AG09319 (cell line): ENCODE measurements around the gene UBE2E3.

Experiments
- DNase-seq: peaks from one replicate; pipeline ENCODE4 v3.0.0-alpha.2; 2010; ENCODE audit warnings: low read depth; ENCODE audit errors: extremely low read depth
- TF ChIP-seq, protein P1 (sequence below): IDR thresholded peaks from 2 replicates; pipeline ENCODE4 v1.5.1; 2011; ENCODE audit warnings: low read depth, mild to moderate bottlenecking, inconsistent platforms, low read length, moderate library complexity

UBE2E3 gene

DNA sequence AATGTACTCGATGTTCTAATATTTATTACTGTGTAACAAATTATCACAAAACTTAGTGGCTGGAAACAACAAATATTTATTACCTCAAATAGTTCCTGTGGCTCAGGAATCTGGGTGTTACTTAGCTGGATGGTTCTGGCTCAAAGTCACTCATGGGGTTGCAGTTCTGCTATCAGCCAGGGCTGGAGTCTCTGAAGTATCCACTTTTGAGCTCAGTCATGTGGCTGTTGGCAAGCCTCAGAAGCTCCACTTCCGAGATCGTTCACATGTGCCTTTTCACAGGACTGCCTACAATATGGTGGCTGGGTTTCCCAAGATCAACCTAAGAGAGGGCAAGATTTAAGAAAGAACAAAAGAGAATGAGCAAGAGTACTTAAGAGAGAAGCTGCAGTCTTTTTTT lies 19.4 kb upstream of the UBE2E3 start:
- TF ChIP-seq, protein P1, sequence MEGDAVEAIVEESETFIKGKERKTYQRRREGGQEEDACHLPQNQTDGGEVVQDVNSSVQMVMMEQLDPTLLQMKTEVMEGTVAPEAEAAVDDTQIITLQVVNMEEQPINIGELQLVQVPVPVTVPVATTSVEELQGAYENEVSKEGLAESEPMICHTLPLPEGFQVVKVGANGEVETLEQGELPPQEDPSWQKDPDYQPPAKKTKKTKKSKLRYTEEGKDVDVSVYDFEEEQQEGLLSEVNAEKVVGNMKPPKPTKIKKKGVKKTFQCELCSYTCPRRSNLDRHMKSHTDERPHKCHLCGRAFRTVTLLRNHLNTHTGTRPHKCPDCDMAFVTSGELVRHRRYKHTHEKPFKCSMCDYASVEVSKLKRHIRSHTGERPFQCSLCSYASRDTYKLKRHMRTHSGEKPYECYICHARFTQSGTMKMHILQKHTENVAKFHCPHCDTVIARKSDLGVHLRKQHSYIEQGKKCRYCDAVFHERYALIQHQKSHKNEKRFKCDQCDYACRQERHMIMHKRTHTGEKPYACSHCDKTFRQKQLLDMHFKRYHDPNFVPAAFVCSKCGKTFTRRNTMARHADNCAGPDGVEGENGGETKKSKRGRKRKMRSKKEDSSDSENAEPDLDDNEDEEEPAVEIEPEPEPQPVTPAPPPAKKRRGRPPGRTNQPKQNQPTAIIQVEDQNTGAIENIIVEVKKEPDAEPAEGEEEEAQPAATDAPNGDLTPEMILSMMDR = no peak
- no peak for DNase-seq

DNA sequence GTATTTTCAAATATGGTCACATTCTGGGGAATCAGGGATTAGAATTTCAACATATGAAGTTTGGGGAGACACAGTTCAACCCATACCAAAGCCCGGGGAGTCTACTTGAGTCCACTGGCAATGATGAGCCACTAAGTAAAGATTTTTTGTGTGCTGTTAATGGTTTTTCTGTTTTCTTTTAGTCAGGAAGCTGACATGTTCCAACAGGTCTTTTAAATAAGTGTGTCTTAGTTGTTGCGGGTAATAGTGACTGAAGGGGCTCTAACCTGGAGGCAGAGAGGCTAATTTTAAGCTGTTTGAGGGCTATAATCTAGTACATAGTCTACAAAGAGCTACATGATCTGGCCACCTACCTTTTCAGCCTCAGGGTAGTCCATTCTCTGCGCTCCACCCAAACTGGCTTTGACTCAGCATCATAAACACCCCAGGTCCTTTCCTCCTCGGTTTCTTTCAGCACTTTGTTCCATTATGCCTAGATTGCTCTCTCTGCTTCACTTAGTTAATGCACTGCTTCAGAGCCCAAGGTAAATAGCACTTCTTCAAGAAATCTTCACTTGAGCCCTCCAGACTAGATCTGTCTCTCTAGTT lies 17.6 kb upstream of the UBE2E3 start:
- no peak for DNase-seq
- TF ChIP-seq, protein P1 = no peak

DNA sequence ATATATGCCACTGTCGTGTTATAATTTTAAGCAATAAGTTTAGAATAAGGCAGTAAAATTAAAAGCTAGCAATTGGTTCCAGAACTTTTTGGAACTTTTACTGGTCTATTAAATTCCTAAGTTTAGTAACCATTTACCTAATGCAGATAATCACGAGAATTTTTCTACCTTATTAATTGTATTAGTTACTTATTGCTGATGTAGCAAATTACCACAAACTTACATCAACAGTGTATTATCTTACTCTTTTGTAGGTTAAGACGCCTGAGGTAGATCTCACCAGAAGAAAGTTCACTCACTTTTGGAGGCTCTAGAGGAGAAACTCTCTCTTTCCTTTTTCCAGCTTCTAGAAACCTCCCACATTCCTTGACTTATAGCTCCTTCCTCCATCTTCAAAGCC lies 14.0 kb upstream of the UBE2E3 start:
- no peak for DNase-seq
- TF ChIP-seq, protein P1 = no peak

DNA sequence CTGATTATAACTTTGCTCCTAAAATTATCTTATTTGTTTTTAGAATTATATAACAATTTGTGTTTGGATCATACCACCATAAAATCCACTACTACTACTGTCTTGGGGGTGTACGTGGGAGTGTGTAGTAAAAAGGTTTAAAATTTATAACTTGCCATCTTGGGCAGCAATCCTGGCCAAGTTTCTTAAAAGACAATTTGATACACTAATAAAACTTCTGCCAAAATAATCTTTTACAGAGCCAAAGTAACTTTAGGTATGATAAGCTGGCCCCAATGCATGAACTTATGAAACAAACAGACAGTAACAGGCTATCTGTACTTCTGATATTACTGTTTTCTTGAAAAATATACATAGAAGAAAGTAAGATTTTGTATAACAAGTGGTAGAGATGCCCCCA lies 11.3 kb upstream of the UBE2E3 start:
- no peak for DNase-seq
- TF ChIP-seq, protein P1 = no peak

DNA sequence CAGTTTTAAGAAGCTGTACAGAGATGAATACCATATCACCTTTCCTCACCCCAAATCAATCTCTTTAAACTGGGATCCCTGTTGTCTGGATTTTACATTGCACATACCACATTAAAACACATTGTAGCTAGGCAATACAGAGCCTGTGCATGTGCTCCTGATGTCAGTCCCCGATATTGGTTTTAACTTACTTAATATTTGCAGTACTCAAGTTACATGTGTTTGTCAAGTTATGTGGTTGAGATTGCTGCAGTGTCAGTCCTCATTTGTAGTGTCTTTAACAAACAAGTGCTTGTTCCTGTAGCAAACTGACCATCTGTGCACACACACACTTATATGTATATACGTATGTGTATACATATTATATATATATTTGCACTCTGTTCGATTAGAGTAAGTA lies 10.4 kb upstream of the UBE2E3 start:
- no peak for DNase-seq
- TF ChIP-seq, protein P1 = no peak

DNA sequence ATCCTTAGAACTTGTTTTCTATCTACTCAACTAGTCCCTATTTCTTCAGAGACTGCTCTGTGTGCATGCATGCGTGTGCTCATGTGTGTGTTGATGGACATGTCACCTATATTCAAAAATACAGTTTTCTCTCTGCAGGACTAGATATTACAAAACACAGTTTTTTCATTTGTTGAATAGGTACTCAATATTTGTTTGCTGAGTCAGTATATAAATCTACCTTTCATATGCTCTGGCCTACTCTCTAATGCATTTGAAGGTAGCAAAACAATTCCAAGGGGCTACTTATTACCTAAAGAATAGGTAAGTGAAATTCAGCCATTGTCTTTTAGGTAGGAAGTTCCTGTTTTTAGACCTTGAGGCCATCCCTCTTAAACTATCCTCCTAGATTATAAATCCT lies 8.6 kb upstream of the UBE2E3 start:
- no peak for DNase-seq
- TF ChIP-seq, protein P1 = no peak

DNA sequence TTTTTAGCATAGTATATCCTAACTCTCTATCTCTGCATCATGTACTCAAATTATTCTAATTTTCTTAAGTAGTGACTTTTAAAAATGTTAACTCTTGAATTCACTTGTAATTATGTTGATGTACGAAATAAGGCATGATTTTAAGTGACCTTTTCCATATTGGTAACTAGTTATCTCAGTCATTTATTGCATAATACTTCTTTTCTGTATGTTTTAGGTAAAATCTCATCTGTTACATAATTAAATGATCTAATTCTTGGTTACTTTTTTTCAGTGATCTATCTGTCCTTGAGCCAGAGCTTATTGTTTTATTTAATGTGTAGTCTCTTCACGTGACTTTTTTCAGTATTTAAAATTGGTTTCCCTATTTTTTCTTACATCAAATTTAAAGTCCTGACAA lies 4.8 kb upstream of the UBE2E3 start:
- TF ChIP-seq, protein P1 = no peak
- no peak for DNase-seq
